Activated B cell treated with CpG ODN at 0.5 μM for 24 hours (primary cell): ENCODE measurements around the gene SCPEP1. TPM values are rescaled to one million over a fixed set of nuclear protein-coding genes. Genes with fewer than 3 reads are reported as not detected.

Experiments
- ATAC-seq: fragments of 200-7000 bp; cut with Tn5 transposase; one replicate; pipeline ENCODE4 v1.10.0; 2021; ENCODE audit warnings: low read depth, mild to moderate bottlenecking, moderate library complexity
- CTCF ChIA-PET: fragments of 350-600 bp; sonication (Branson Sonifier 250); formaldehyde crosslinking; loops from one replicate; lab custom pipeline; 2021; ENCODE audit warnings: antibody characterized with exemption; lab: Charles Lee
- POLR2A ChIA-PET: fragments of 350-600 bp; sonication (Branson Sonifier 250); formaldehyde crosslinking; loops from one replicate; lab custom pipeline; 2021; ENCODE audit warnings: antibody characterized with exemption; lab: Charles Lee
- DNase-seq: peaks from one replicate; pipeline ENCODE4 v3.0.0; 2022
- H3K27ac Mint-ChIP-seq: one replicate; pipeline ENCODE4 v1.8.0; 2020; ENCODE audit warnings: mixed read lengths
- H3K27me3 Mint-ChIP-seq: one replicate; pipeline ENCODE4 v1.8.0; 2021; ENCODE audit warnings: mixed read lengths
- H3K36me3 Mint-ChIP-seq: one replicate; pipeline ENCODE4 v1.8.0; 2021; ENCODE audit warnings: low read depth, mixed read lengths
- H3K4me1 Mint-ChIP-seq: one replicate; pipeline ENCODE4 v1.8.0; 2021; ENCODE audit warnings: mixed read lengths
- H3K4me3 Mint-ChIP-seq: one replicate; pipeline ENCODE4 v1.8.0; 2020; ENCODE audit warnings: mild to moderate bottlenecking, mixed read lengths
- H3K9me3 Mint-ChIP-seq: one replicate; pipeline ENCODE4 v1.8.0; 2020; ENCODE audit warnings: mixed read lengths
- CTCF ChIP-seq: fragments of 200-600 bp; IDR thresholded peaks from one replicate; pipeline ENCODE4 v1.8.0; 2022; ENCODE audit warnings: antibody characterized with exemption, mild to moderate bottlenecking
- intact Hi-C: fragments of 100-400 bp; cut with micrococcal nuclease; formaldehyde crosslinking; loops from one replicate; pipeline ENCODE4 v1.15.1; 2024
- total RNA-seq: library from RNA; stranded (reverse); gene quantifications from 2 replicates; pipeline ENCODE4 v1.2.3, GENCODE V29; 2022

Gene SCPEP1
- total RNA-seq, 1 donor from 2014 or later: 35.2 TPM

GRCh38 chr17:56933151-56933745 lies 44.7 kb upstream of the SCPEP1 start:
- intact Hi-C loops: no loop called here
- POLR2A ChIA-PET: no interaction called here
- no peaks in the 10 kb centered on the region for H3K4me1 Mint-ChIP-seq
- no peak overlapping the region for H3K4me3 Mint-ChIP-seq
- no peaks in the 10 kb centered on the region for H3K27me3 Mint-ChIP-seq
- ATAC-seq (no peak), DNase-seq (no peak)
- no peak overlapping the region for H3K27ac Mint-ChIP-seq
- H3K36me3 Mint-ChIP-seq: peaks cover 49% of the 10 kb centered on the region
- CTCF ChIA-PET: no interaction called here
- H3K9me3 Mint-ChIP-seq: peaks cover 5% of the 10 kb centered on the region
- no peak for TF ChIP-seq CTCF

GRCh38 chr17:56933868-56934267 lies 44.1 kb upstream of the SCPEP1 start:
- Mint-ChIP-seq H3K27me3 (no peaks in the 10 kb centered on the region), H3K27ac (no peak overlapping the region), H3K4me1 (no peaks in the 10 kb centered on the region), H3K36me3 (peaks cover 55% of the 10 kb centered on the region), H3K4me3 (no peak overlapping the region), H3K9me3 (peaks cover 5% of the 10 kb centered on the region)
- TF ChIP-seq CTCF: no peak
- ChIA-PET CTCF (no interaction called here), POLR2A (no interaction called here)
- DNase-seq (no peak), ATAC-seq (no peak)
- intact Hi-C loops: no loop called here

GRCh38 chr17:56934280-56934679 lies 43.7 kb upstream of the SCPEP1 start:
- CTCF ChIA-PET: no interaction called here
- POLR2A ChIA-PET: no interaction called here

GRCh38 chr17:56935461-56935860 lies 42.5 kb upstream of the SCPEP1 start:
- ChIA-PET POLR2A (interaction anchor here (1.2 kb wide), 1 partner anchor 27 kb away, joined by 3 read pairs; no protein-coding TSS in a partner anchor), CTCF (interaction anchor here (2.3 kb wide), 1 partner anchor 116 kb away, joined by 11 read pairs; no protein-coding TSS in a partner anchor)
- H3K27me3 Mint-ChIP-seq: no peaks in the 10 kb centered on the region
- no peak overlapping the region for H3K27ac Mint-ChIP-seq
- H3K4me3 Mint-ChIP-seq: no peak overlapping the region
- TF ChIP-seq CTCF: no peak
- peaks cover 5% of the 10 kb centered on the region for H3K9me3 Mint-ChIP-seq
- intact Hi-C loops: no loop called here
- H3K36me3 Mint-ChIP-seq: peaks cover 65% of the 10 kb centered on the region
- ATAC-seq (no peak), DNase-seq (no peak)
- peaks cover 3% of the 10 kb centered on the region for H3K4me1 Mint-ChIP-seq

More at GRCh38 chr17:56934280-56934679, 43.7 kb upstream of the SCPEP1 start:
- intact Hi-C loops: no loop called here
- DNase-seq (no peak), ATAC-seq (no peak)
- no peaks in the 10 kb centered on the region for H3K27me3 Mint-ChIP-seq
- H3K36me3 Mint-ChIP-seq: peaks cover 58% of the 10 kb centered on the region
- TF ChIP-seq CTCF: no peak
- H3K4me1 Mint-ChIP-seq: no peaks in the 10 kb centered on the region
- H3K9me3 Mint-ChIP-seq: peaks cover 5% of the 10 kb centered on the region
- H3K27ac Mint-ChIP-seq: no peak overlapping the region
- H3K4me3 Mint-ChIP-seq: no peak overlapping the region

GRCh38 chr17:56936697-56937322 lies 41.1 kb upstream of the SCPEP1 start:
- H3K4me1 Mint-ChIP-seq: peaks cover 3% of the 10 kb centered on the region
- DNase-seq (no peak), ATAC-seq (no peak)
- no peaks in the 10 kb centered on the region for H3K27me3 Mint-ChIP-seq
- no peak for TF ChIP-seq CTCF
- intact Hi-C loops: no loop called here
- peaks cover 70% of the 10 kb centered on the region for H3K36me3 Mint-ChIP-seq
- H3K9me3 Mint-ChIP-seq: no peaks in the 10 kb centered on the region
- ChIA-PET CTCF (interaction anchor here (1.8 to 2.3 kb wide), 2 partner anchors 45 to 117 kb away, joined by 5 to 11 read pairs; no protein-coding TSS in a partner anchor), POLR2A (interaction anchor here (1.2 kb wide), 1 partner anchor 28 kb away, joined by 3 read pairs; no protein-coding TSS in a partner anchor)
- no peak overlapping the region for H3K4me3 Mint-ChIP-seq
- H3K27ac Mint-ChIP-seq: no peak overlapping the region
